IPS-18c (cell line): ENCODE data around the gene RFLNA.
"Not testable (repeated sequence)": the region's sequence is repeated elsewhere in the genome, so short reads cannot be mapped to it uniquely, and the experiment has no call there.

Experiments used
- H3K4me3 ChIP-seq: 2 replicates; pipeline ENCODE4 v1.7.0; 2013; ENCODE audit warnings: low read depth, mild to moderate bottlenecking, low read length, moderate library complexity; ENCODE audit not compliant: insufficient read depth
- H3K9me3 ChIP-seq: one replicate; pipeline ENCODE4 v1.6.1; 2013; ENCODE audit warnings: mild to moderate bottlenecking, low read length, moderate library complexity; ENCODE audit not compliant: control insufficient read depth, insufficient read depth

The RFLNA gene

DNA sequence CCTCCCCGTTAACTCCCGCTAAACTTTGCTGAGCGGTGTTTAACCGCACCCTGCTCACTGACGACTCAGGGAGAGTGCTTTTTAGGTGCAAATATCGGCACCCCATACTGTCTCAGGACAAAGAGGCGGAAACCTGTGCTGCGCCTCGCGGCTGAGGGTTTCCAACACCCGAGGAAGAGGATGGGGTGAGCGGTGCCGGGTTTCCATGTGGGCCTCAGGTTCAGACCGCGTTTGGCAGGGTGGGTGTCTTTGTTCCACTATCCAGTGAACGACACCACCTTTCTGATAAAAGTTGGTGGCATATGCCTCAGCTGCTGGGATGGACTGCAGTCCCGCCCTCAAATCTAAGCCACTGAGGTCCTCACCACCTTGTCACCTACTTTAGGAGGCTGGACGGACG, 3.0 kb downstream of the RFLNA start:
- Histone ChIP-seq H3K9me3 (no peaks in the 10 kb centered on the region), H3K4me3 (no peak overlapping the region)

DNA sequence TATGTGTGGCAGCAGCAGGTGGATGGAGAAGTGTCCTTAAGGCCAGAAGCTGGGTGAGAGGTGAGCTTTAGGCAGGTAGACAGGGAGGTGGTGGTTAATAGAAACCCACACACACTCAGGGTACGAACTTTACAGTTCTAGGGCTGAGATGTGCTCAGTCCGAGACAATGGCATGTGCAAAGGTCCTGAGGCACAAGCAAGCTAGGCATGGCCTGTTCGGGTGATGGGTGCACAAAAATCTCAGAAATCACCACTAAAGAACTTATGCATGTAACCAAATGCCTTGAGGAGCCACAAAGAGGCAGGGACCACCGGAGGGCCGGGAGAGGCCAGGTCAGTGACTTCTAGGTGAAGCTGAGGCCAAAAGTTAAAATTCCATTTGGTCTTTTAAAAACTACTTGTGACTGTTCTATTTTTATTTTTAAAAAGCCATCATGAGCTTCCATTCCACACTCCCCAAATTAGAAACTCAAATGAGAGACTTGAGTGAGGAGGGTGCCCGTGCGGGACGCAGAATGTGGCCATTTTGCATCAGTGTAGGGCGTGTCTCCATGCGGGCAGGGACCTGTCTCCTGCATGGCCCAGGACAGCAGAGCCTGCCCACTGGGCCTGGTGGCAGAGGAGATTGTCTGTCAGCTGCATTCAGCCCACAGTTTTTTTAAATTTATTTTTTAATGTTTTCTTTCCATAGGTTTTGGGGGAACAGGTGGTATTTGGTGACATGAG, 4.0 kb downstream of the RFLNA start:
- H3K9me3 ChIP-seq: no peaks in the 10 kb centered on the region
- H3K4me3 ChIP-seq: no peak overlapping the region

DNA sequence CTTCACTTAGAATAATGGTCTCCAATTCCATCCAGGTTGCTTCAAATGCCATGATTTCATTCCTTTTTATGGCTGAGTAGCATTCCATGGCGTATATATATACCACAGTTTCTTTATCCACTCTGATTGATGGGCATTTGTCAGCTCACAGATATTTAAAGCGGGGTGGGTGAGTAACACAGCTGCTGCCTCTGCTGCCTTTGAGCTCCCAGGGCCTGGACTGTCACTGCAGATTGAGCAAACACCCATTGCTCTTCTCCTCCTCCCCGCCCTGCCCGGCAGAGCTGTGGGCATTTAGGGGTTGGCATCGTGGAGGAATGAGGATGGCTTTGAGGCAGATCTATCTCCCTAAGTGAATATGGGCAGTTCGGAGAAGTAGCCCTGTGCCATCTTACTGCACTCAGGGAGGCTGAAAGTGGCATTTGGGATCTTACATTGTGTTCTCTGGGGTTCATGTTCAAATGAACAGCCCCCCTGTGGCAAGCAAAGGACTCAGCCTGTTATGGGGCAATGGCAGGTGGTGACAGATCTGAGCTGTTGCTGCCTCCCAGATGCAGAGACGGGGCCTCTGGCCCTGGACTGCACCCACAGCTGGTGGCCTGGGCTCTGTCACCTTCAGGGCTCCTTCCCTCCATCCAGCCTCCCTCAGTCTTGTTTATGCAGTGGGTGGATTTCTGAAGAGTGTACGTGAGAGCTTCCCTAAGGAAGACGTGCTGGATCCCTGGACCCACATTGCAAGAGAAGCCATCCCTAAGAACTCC, 4.9 kb downstream of the RFLNA start:
- Histone ChIP-seq H3K9me3 (no peaks in the 10 kb centered on the region), H3K4me3 (no peak overlapping the region)

DNA sequence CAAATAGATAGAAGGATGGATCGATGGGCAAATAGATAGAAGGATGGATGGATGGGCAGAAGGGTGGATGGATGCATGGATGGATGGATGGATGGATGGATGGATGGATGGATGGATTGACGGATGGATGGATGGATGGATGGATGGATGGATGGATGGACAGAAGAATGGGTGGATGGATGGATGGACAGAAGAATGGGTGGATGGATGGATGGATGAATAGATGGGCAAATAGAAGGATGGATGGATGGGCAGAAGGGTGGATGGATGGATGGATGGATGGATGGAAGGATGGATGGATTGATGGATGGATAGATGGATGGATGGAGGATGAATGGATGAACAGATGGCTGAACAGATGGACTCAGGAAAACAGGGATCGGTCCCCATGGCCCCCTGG, 5.8 kb downstream of the RFLNA start:
- H3K9me3 ChIP-seq, H3K4me3 ChIP-seq: not testable (repeated sequence)

DNA sequence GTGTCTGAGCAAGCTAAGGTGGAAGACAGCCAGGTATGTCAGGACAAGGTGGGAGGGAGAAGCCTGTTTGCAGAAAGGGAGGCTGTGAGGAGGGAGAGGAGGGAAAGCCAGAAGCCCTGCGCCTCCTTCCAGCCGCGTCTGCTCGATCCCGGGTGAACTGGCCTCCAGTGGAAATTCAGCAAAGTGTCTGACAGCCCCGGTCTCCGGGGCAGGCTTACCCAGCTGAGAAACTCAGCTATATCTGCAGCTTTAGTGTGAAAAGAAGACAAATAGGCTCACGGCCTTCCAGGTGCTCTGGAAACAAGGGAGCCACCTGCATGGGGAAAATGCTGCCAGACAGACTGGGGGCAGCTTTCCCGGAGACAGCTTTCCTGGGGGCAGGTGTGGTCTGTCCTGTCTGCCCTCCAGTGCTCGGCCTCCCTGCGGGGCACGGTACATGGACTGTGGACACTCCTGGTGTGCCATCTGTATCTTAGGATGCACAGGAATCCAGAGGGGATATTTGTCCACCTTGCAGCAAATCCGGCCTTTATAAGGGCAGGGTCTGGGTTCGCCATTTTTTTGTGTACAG, 6.3 kb downstream of the RFLNA start:
- no peaks in the 10 kb centered on the region for H3K9me3 ChIP-seq
- H3K4me3 ChIP-seq: no peak overlapping the region

GRCh38 chr12:124302241-124302806, 7.4 kb downstream of the RFLNA start:
- no peak overlapping the region for H3K4me3 ChIP-seq
- H3K9me3 ChIP-seq: peaks cover 1% of the 10 kb centered on the region

DNA sequence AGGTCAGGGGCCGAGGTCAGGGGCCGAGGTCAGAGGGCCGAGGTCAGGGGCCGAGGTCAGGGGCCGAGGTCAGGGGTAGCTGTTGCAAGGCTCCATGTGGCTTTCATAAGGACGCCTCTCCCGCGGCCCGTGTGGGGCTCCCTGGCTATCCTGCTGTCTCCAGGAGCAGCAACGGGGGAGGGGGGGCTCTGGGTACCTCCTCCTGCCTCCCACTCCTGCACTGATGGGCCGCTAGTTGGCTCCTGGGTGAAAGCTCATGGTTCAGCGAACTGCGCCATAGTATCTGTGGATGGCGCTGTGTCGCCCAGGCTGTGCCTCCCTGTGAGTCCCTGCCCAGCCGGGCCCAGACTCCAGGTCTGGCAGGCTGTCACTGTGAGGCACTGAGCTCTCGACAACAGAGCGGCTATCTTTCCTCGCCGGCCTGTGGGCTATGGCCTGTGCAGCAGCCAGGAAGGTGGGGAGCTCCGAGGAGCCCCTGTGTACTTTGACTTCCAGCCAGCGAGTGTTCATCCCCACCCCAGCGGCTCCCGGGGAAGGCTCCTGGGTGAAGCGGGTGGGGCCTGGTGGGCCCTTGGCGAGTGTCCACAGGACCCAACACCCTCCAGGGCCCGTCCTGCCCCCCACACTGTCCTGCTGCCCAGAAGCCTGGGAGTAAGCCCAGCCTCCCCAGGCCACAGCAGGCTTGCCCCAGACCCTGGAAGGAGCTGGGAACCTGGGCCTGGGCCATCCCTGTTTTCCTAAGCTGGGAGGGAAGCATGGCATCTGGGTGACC, 8.1 kb downstream of the RFLNA start:
- Histone ChIP-seq H3K9me3 (peaks cover 2% of the 10 kb centered on the region), H3K4me3 (no peak overlapping the region)

- H3K9me3 ChIP-seq: peaks cover 2% of the 10 kb centered on the region
- H3K4me3 ChIP-seq: no peak overlapping the region
These were observed 8.9 kb downstream of the RFLNA start for GRCh38 chr12:124303579-124304313.

DNA sequence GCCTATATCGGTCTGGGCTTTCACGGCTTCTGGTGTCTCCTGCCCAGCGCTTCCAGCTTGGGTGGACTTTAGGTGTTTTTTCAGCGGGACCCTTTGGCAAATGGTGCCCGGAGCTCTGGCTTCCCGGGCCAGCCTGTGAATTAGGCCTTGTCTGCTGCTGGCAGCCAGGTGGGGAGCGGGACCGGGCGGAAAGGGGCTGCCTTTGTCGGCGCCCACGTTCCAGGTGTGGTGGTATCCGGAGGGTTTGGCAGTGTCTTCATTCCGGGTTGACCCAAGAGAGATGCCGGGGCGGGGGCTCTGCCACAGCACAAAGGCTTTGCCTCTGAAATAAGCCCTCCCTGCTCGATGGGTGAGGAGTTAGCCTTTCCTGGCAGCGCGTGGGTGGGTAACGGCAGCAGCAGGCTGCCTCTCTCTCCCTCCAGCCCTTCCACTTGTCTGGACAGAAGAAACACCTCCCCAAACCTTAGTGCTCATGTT, 9.5 kb downstream of the RFLNA start:
- Histone ChIP-seq H3K9me3 (peaks cover 2% of the 10 kb centered on the region), H3K4me3 (no peak overlapping the region)

- Histone ChIP-seq H3K9me3 (peaks cover 2% of the 10 kb centered on the region), H3K4me3 (no peak overlapping the region)
These were observed 10.2 kb downstream of the RFLNA start for GRCh38 chr12:124305136-124305535.

DNA sequence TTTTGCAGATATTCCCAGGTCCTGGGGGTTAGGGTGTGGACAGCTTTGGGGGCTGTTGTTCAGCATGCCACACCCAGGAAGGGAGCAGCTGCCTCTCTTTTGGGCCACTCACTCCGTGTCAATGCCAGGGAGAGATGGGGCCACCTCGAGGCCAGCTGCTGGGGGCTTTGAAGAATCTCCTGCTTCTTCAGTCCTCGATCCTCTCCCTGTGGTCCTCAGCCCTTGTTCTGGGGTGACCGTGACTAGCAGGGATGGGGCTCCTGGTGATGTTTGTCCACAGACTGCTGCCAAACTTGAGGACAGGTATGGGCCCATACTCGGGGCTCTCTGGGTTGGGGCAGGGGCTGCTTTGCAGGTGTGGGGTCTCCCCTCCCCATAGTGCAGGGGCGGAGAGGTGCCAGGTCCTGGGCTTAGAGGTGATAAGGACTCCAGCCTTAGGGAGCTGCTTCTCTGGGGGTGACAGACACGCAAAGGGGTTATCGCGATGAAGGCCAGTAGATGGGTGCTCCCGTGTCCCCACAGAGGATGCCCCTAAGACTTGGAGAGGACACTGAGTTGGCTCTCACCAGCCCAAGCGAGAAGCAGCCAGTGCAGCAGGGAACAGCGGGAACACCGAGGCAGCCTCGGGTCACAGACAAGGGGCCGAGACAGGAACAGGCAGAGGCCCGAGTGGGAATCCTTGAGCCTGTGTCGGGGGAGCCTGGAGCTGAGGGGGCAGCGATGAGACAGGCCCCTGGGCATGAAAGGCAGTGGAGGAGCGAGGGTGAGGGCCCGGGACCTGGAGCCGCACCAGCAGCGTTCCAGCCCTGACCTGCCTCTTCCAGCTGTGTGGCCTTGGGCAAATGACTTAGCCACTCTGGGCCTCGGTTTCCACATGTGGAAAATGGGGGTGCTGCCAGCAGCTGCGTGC, 11.1 kb downstream of the RFLNA start:
- Histone ChIP-seq H3K9me3 (peaks cover 2% of the 10 kb centered on the region), H3K4me3 (no peak overlapping the region)

GRCh38 chr12:124306686-124307555, 12.0 kb downstream of the RFLNA start:
- peaks cover 2% of the 10 kb centered on the region for H3K9me3 ChIP-seq
- H3K4me3 ChIP-seq: no peak overlapping the region

DNA sequence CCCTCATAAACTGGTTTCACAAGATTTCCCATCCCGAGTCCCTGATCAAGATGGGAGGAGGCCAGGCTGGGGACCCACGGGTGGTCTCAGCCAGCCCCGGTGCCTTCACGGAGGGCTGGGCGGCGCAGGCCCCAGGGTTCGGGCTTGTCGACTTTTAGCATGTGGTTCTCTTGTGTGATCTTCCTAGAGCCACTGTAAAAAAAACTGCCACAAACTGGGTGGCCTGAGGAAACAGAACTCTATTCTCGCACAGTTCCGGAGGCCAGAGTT, 12.6 kb downstream of the RFLNA start:
- Histone ChIP-seq H3K9me3 (peaks cover 2% of the 10 kb centered on the region), H3K4me3 (no peak overlapping the region)

GRCh38 chr12:124308741-124309140, 13.8 kb downstream of the RFLNA start:
- Histone ChIP-seq H3K9me3 (peaks cover 2% of the 10 kb centered on the region), H3K4me3 (no peak overlapping the region)

GRCh38 chr12:124309231-124309630, 14.3 kb downstream of the RFLNA start:
- Histone ChIP-seq H3K9me3 (peaks cover 2% of the 10 kb centered on the region), H3K4me3 (no peak overlapping the region)
